Vagina (tissue), 2 donors: Measurements from ENCODE around the gene CARD14. TPM values are rescaled to one million over a fixed set of nuclear protein-coding genes. Genes with fewer than 3 reads are reported as not detected.
A peak's percentile ranks its signal among the peaks of the same experiment; 100 is the strongest.

Experiments used
- DNase-seq, 2 donors: peaks; one replicate each; pipeline ENCODE4 v3.0.0-alpha.2; 2017; ENCODE audit errors: extremely low spot score in 2 of 2
- H3K27ac ChIP-seq: fragments of 200-600 bp; sonication (generic); one replicate; pipeline ENCODE4 v1.5.1; 2019
- H3K27me3 ChIP-seq: fragments of 200-600 bp; sonication (generic); one replicate; pipeline ENCODE4 v1.5.1; 2019
- H3K36me3 ChIP-seq, 2 donors: fragments of 200-600 bp; sonication (generic); one replicate each; pipeline ENCODE4 v1.5.1; 2017 to 2019
- H3K4me1 ChIP-seq: fragments of 200-600 bp; sonication (generic); one replicate; pipeline ENCODE4 v1.5.1; 2019
- H3K4me3 ChIP-seq, 2 donors: fragments of 200-600 bp; sonication (generic); 1 replicate in 1 of 2; 2 replicates in 1 of 2; pipeline ENCODE4 v1.5.1; 2016 to 2019
- H3K9me3 ChIP-seq: fragments of 200-600 bp; sonication (generic); one replicate; pipeline ENCODE4 v1.5.1; 2019
- POLR2A ChIP-seq, 2 donors: fragments of 450-650 bp; IDR thresholded peaks; one replicate each; pipeline ENCODE4 v1.6.1; 2017; ENCODE audit warnings: antibody characterized with exemption in 2 of 2, mild to moderate bottlenecking in 2 of 2, moderate library complexity in 2 of 2
- POLR2AphosphoS5 ChIP-seq, 2 donors: sonication (generic); formaldehyde crosslinking; IDR thresholded peaks; one replicate each; pipeline ENCODE4 v1.9.0; 2017; ENCODE audit warnings: antibody characterized with exemption in 2 of 2, mild to moderate bottlenecking in 2 of 2, low read depth in 1 of 2; ENCODE audit not compliant: insufficient read depth in 1 of 2
- intact Hi-C: fragments of 100-400 bp; cut with DNase I; formaldehyde crosslinking; loops from one replicate; pipeline ENCODE4 v1.15.1; 2023
- total RNA-seq: library from RNA; depleted of rRNA; stranded (reverse); fragments of >200 nt; gene quantifications from one replicate; pipeline ENCODE4 v1.2.3, GENCODE V29; 2016
- TF ChIP-seq, protein P1 (sequence below), 3 experiments: fragments of 450-650 bp in 2 of 3; fragments of 200-600 bp in 1 of 3; sonication (generic) in 1 of 3; IDR thresholded peaks; one replicate each; pipeline ENCODE4 v1.5.1; 2017 to 2019; ENCODE audit warnings: antibody characterized with exemption in 3 of 3, mild to moderate bottlenecking in 2 of 3, moderate library complexity in 2 of 3

The CARD14 gene
- total RNA-seq, 1 donor from 2014 or later = 30.0 TPM

DNA sequence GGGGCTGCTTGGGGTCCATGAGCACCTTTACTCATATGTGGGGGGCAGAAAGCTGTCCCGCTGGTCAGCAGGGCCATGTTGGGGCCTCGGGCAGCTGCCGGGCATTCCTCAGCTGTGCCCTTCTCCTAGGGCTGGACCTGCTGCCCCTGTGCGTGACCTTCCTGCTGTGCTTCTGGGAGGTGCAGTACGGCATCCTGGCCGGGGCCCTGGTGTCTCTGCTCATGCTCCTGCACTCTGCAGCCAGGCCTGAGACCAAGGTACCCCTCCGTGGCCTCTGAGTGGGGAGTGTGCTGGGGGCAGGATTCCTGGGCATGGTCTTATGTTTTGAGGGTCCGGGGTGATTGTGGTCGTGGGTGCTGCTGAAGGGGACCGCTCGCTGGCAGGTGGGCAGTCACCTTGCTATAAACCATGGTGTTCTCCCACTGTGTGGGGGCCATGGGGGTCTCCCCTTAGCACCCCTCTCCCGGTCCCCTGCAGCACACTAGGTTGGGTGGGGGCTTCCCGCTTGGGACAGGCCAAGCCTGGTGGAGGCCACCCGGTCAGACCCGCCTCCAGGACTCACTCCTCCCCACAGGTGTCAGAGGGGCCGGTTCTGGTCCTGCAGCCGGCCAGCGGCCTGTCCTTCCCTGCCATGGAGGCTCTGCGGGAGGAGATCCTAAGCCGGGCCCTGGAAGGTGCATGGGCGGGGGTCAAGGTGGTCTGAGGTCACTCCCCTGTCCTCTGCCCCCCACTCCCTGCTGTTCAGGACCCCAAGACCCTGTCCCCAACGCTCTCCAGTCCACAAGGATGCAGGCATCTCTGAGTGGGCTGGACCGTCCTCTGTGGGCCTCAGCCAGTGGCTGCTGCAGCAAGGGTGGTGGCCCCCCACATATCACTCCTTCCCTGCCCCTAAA, 78.4 kb downstream of the CARD14 start:
- TF ChIP-seq, protein P1, sequence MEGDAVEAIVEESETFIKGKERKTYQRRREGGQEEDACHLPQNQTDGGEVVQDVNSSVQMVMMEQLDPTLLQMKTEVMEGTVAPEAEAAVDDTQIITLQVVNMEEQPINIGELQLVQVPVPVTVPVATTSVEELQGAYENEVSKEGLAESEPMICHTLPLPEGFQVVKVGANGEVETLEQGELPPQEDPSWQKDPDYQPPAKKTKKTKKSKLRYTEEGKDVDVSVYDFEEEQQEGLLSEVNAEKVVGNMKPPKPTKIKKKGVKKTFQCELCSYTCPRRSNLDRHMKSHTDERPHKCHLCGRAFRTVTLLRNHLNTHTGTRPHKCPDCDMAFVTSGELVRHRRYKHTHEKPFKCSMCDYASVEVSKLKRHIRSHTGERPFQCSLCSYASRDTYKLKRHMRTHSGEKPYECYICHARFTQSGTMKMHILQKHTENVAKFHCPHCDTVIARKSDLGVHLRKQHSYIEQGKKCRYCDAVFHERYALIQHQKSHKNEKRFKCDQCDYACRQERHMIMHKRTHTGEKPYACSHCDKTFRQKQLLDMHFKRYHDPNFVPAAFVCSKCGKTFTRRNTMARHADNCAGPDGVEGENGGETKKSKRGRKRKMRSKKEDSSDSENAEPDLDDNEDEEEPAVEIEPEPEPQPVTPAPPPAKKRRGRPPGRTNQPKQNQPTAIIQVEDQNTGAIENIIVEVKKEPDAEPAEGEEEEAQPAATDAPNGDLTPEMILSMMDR (IDR thresholded peaks at IDR 0.05) = no peak
- TF ChIP-seq POLR2A (IDR thresholded peaks at IDR 0.05) = no peak
- TF ChIP-seq POLR2AphosphoS5 (IDR thresholded peaks at IDR 0.05; ENCODE audit: insufficient read depth in 1 of 2, low read depth in 1 of 2) = no peak
- Histone ChIP-seq H3K9me3 (no peaks in the 10 kb centered on the region), H3K36me3 (peaks cover 0 to 16% of the 10 kb centered on the region in 2 donors), H3K4me3 (no peak overlapping the region), H3K27ac (no peak overlapping the region), H3K27me3 (no peaks in the 10 kb centered on the region), H3K4me1 (no peaks in the 10 kb centered on the region)
- DNase-seq = no peak
- intact Hi-C loops = no loop called here

DNA sequence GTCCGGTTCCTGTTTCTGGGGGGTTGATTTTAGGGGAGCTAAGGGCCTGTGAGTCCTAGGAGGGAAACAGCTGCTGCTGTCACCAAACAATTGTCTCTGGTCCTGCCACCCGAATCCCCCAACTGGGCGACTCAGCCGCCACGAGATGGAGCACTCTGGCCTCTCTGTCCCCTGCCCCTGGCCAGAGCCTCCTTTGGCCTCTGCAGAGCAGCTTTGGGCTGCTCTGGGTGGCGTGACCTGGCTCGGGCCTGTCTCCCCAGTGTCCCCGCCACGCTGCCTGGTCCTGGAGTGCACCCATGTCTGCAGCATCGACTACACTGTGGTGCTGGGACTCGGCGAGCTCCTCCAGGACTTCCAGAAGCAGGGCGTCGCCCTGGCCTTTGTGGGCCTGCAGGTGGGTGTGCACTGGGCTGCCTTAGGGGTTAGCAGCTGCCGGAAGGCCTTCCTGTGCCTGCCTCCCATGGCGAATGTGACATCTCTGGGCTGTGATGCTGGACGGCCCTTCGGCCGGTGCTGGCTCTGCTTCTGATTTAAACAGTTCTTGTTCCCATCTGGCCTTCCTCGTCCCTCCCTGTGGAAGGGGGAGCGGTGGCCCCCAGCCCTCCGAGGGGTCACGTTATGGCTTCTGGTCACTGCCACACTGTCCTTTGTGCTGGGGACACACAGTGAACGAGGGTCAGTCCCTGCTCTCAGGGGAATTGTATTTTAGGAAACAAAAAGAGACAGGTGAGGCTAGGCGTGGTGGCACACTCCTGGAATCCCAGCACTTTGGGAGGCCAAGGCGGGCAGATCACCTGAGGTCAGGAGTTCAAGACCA, 79.3 kb downstream of the CARD14 start:
- H3K4me3 ChIP-seq = no peak overlapping the region
- H3K9me3 ChIP-seq = no peaks in the 10 kb centered on the region
- intact Hi-C loops = no loop called here
- peaks cover 0 to 16% of the 10 kb centered on the region in 2 donors for H3K36me3 ChIP-seq
- TF ChIP-seq POLR2A (IDR thresholded peaks at IDR 0.05) = no peak
- TF ChIP-seq, protein P1 (IDR thresholded peaks at IDR 0.05) = no peak
- H3K27ac ChIP-seq = no peak overlapping the region
- no peak for DNase-seq
- H3K4me1 ChIP-seq = no peaks in the 10 kb centered on the region
- no peaks in the 10 kb centered on the region for H3K27me3 ChIP-seq

DNA sequence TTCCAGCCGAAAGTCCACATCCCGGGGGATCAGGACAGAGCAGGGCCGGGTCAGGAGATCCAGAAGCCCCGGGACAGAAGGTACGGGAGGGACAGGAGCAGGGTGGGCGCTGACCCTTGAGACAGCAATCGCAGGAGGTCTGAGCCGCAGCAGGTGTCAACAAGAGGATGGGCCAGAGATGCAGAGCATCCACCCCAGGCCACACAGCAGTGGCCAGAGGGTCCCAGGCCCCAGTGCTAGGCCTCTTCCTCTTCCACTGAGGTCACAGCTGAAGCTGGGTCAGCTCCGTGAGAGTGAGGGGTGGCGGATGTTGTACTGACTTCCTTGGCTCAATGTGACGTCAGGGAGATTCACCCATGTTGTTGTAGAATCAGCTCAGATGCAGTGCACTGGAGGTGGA, 82.1 kb downstream of the CARD14 start:
- H3K9me3 ChIP-seq = no peaks in the 10 kb centered on the region
- peaks cover 0 to 6% of the 10 kb centered on the region in 2 donors for H3K36me3 ChIP-seq
- no peak for DNase-seq
- no peak overlapping the region for H3K27ac ChIP-seq
- intact Hi-C loops = no loop called here
- H3K4me3 ChIP-seq = no peak overlapping the region
- H3K4me1 ChIP-seq = peaks cover 4% of the 10 kb centered on the region
- TF ChIP-seq POLR2AphosphoS5 (IDR thresholded peaks at IDR 0.05; ENCODE audit: insufficient read depth in 1 of 2, low read depth in 1 of 2) (no peak), POLR2A (IDR thresholded peaks at IDR 0.05) (no peak)
- TF ChIP-seq, protein P1 (IDR thresholded peaks at IDR 0.05) = no peak
- H3K27me3 ChIP-seq = no peaks in the 10 kb centered on the region

DNA sequence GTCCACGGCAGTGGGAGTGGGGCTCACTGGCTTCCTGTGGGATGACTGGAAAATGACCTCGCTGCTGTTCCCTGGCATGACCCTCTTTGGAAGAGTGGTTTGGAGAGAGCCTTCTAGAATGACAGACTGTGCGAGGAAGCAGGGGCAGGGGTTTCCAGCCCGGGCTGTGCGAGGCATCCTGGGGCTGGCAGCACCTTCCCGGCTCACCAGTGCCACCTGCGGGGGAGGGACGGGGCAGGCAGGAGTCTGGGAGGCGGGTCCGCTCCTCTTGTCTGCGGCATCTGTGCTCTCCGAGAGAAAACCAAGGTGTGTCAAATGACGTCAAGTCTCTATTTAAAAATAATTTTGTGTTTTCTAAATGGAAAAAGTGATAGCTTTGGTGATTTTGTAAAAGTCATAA, 83.0 kb downstream of the CARD14 start:
- Histone ChIP-seq H3K27ac (no peak overlapping the region), H3K4me1 (peaks cover 9% of the 10 kb centered on the region), H3K36me3 (peaks cover 0 to 6% of the 10 kb centered on the region in 2 donors), H3K9me3 (no peaks in the 10 kb centered on the region), H3K4me3 (no peak overlapping the region), H3K27me3 (no peaks in the 10 kb centered on the region)
- DNase-seq = no peak
- TF ChIP-seq POLR2A (IDR thresholded peaks at IDR 0.05) = no peak
- TF ChIP-seq, protein P1 (IDR thresholded peaks at IDR 0.05) = peak; percentile 13 to 28 (median 20)
- intact Hi-C loops = no loop called here
